ENCODE results near the gene UBE2I. TPM values are rescaled to one million over a fixed set of nuclear protein-coding genes. Genes with fewer than 3 reads are reported as not detected.
A peak's percentile ranks its signal among the peaks of the same experiment; 100 is the strongest.

Gene UBE2I
- total RNA-seq, 1 experiment from 2014 or later = 261 TPM

DNA sequence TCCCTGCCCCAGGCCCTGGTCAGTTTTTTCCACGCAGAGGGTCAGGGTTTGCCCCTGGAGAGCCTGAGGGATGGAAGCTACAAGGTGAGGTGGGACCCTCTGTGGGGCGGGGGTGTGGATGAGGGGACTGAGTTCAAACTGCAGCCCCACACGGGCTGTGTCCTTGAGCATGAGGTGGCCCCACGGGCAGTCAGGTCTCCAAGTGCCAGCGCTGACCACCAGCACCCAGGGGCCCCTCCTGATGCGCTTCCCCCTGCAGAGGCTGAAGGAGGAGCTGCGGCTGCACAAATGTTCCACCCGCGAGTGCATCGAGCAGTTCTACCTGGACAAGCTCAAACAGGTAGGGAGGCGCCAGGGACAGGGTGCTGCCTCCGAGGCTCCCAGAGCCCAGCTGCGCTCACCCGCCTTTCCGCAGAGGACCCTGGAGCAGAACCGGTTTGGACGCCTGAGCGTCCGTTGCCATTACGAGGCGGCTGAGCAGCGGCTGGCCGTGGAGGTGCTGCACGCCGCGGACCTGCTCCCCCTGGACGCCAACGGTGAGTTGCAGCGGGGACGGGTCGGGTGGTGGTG lies 37.9 kb downstream of the UBE2I start:
- DNase-seq = no peak
- Mint-ChIP-seq H3K4me1 (ENCODE audit: low read depth, unreplicated experiment) (peaks cover 16% of the 10 kb centered on the region), H3K27me3 (ENCODE audit: unreplicated experiment) (peaks cover 16% of the 10 kb centered on the region), H3K9me3 (ENCODE audit: low read depth, unreplicated experiment) (no peaks in the 10 kb centered on the region), H3K27ac (ENCODE audit: unreplicated experiment) (peak overlapping the region; percentile 54), H3K4me3 (ENCODE audit: low read depth, unreplicated experiment) (no peak overlapping the region), H3K36me3 (ENCODE audit: insufficient read depth, unreplicated experiment) (peaks cover 60% of the 10 kb centered on the region)
- TF ChIP-seq, protein P1, sequence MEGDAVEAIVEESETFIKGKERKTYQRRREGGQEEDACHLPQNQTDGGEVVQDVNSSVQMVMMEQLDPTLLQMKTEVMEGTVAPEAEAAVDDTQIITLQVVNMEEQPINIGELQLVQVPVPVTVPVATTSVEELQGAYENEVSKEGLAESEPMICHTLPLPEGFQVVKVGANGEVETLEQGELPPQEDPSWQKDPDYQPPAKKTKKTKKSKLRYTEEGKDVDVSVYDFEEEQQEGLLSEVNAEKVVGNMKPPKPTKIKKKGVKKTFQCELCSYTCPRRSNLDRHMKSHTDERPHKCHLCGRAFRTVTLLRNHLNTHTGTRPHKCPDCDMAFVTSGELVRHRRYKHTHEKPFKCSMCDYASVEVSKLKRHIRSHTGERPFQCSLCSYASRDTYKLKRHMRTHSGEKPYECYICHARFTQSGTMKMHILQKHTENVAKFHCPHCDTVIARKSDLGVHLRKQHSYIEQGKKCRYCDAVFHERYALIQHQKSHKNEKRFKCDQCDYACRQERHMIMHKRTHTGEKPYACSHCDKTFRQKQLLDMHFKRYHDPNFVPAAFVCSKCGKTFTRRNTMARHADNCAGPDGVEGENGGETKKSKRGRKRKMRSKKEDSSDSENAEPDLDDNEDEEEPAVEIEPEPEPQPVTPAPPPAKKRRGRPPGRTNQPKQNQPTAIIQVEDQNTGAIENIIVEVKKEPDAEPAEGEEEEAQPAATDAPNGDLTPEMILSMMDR (IDR thresholded peaks at IDR 0.05; ENCODE audit: unreplicated experiment) = no peak
- CTCF ChIA-PET = interaction anchor here (1.7 kb wide), 1 partner anchor 10 kb away, joined by 7 read pairs; no protein-coding TSS in a partner anchor
- intact Hi-C loops (cut with micrococcal nuclease; ENCODE audit: unreplicated experiment) = no loop called here
- BruUV-seq (replicated peaks) = no TSS peak

- no TSS peak for BruUV-seq (replicated peaks)
- no peak for DNase-seq
- intact Hi-C loops (cut with micrococcal nuclease; ENCODE audit: unreplicated experiment) = no loop called here
- CTCF ChIA-PET = no interaction called here
- TF ChIP-seq, protein P1 (IDR thresholded peaks at IDR 0.05; ENCODE audit: unreplicated experiment) = no peak
- peak overlapping the region; percentile 54 for H3K27ac Mint-ChIP-seq (ENCODE audit: unreplicated experiment)
- peaks cover 59% of the 10 kb centered on the region for H3K36me3 Mint-ChIP-seq (ENCODE audit: insufficient read depth, unreplicated experiment)
- H3K9me3 Mint-ChIP-seq (ENCODE audit: low read depth, unreplicated experiment) = no peaks in the 10 kb centered on the region
- peaks cover 18% of the 10 kb centered on the region for H3K4me1 Mint-ChIP-seq (ENCODE audit: low read depth, unreplicated experiment)
- peaks cover 11% of the 10 kb centered on the region for H3K27me3 Mint-ChIP-seq (ENCODE audit: unreplicated experiment)
- no peak overlapping the region for H3K4me3 Mint-ChIP-seq (ENCODE audit: low read depth, unreplicated experiment)
These were observed 38.5 kb downstream of the UBE2I start for GRCh38 chr16:1347962-1348361.

- peaks cover 6% of the 10 kb centered on the region for H3K27me3 Mint-ChIP-seq (ENCODE audit: unreplicated experiment)
- H3K4me3 Mint-ChIP-seq (ENCODE audit: low read depth, unreplicated experiment) = no peak overlapping the region
- H3K36me3 Mint-ChIP-seq (ENCODE audit: insufficient read depth, unreplicated experiment) = peaks cover 54% of the 10 kb centered on the region
- no peak overlapping the region for H3K27ac Mint-ChIP-seq (ENCODE audit: unreplicated experiment)
- CTCF ChIA-PET = interaction anchor here (0.8 kb wide), 1 partner anchor 10 kb away, joined by 3 read pairs; no protein-coding TSS in a partner anchor
- no TSS peak for BruUV-seq (replicated peaks)
- H3K4me1 Mint-ChIP-seq (ENCODE audit: low read depth, unreplicated experiment) = peaks cover 18% of the 10 kb centered on the region
- TF ChIP-seq, protein P1 (IDR thresholded peaks at IDR 0.05; ENCODE audit: unreplicated experiment) = no peak
- intact Hi-C loops (cut with micrococcal nuclease; ENCODE audit: unreplicated experiment) = no loop called here
- no peaks in the 10 kb centered on the region for H3K9me3 Mint-ChIP-seq (ENCODE audit: low read depth, unreplicated experiment)
- no peak for DNase-seq
These were observed 39.0 kb downstream of the UBE2I start for GRCh38 chr16:1348441-1348840.

DNA sequence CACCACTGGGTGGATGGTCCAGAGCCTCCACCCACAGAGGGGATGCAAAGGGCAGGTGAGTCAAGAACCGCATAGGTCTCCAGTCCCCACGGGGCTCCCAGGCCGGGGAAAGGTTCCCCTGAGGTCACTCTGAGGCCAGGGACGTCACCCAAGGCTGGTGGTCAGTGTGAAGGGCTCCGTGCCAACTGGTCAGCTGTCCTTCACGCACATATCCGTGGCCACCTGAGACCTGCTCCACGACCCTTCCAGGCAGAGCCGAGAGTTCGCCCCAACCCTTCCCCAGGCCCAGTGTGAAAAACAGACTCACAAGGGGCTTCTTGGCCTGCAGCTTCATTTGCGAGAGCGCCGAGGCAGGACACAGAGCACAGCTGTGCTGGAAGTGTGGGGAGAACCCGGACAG lies 39.5 kb downstream of the UBE2I start:
- no TSS peak for BruUV-seq (replicated peaks)
- Mint-ChIP-seq H3K27me3 (ENCODE audit: unreplicated experiment) (peaks cover 1% of the 10 kb centered on the region), H3K36me3 (ENCODE audit: insufficient read depth, unreplicated experiment) (peaks cover 52% of the 10 kb centered on the region), H3K27ac (ENCODE audit: unreplicated experiment) (no peak overlapping the region), H3K4me1 (ENCODE audit: low read depth, unreplicated experiment) (peaks cover 19% of the 10 kb centered on the region), H3K9me3 (ENCODE audit: low read depth, unreplicated experiment) (no peaks in the 10 kb centered on the region), H3K4me3 (ENCODE audit: low read depth, unreplicated experiment) (no peak overlapping the region)
- DNase-seq = no peak
- CTCF ChIA-PET = interaction anchor here (0.8 kb wide), 1 partner anchor 10 kb away, joined by 3 read pairs; no protein-coding TSS in a partner anchor
- intact Hi-C loops (cut with micrococcal nuclease; ENCODE audit: unreplicated experiment) = no loop called here
- TF ChIP-seq, protein P1 (IDR thresholded peaks at IDR 0.05; ENCODE audit: unreplicated experiment) = no peak

Measured in Calu3 (cell line).